ENCODE measurements around the gene MYG1. TPM values are rescaled to one million over a fixed set of nuclear protein-coding genes. Genes with fewer than 3 reads are reported as not detected.
A peak's percentile ranks its signal among the peaks of the same experiment; 100 is the strongest.

Gene MYG1
- total and polyA plus RNA-seq, 2 experiments from 2014 or later = 25.5 to 35.9 TPM

DNA sequence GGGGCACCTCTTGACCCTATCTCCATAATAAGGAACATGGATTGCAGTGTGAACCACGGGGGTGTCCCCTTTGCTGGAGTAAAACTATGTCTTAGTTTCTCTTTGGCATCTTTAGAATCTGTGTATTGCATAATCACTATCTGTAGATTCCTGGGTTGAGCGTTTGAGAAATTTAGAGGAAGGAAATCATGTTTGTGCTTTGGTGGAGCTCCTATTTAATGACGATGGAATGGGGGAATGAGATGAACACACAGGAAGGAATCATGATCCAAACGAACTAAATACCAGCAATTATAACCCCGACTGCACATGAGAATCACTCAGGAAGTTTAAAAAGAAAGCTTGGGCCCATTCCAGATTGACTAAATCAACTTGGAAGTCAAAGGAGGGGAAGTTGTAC is 1.3 kb upstream of the MYG1 start:
- H2AFZ ChIP-seq = no peak overlapping the region
- H3K4me1 ChIP-seq (ENCODE audit: insufficient read depth) = peaks cover 30% of the 10 kb centered on the region
- H3K4me2 ChIP-seq = no peak overlapping the region
- H3K36me3 ChIP-seq (replicated peaks; ENCODE audit: insufficient read depth, low read depth) = no peaks in the 10 kb centered on the region
- WGBS (ENCODE audit: low lambda C conversion rate, missing lambda C conversion rate) = 79% methylated on average over 5 of the region's 5 CpGs
- H3K27ac ChIP-seq = peak overlapping the region; percentile 87
- TF ChIP-seq EZH2 (IDR thresholded peaks at IDR 0.05; ENCODE audit: borderline replicate concordance) (no peak), EZH2phosphoT487 (IDR thresholded peaks at IDR 0.05; ENCODE audit: low read depth, severe bottlenecking, unreplicated experiment) (no peak)
- TF ChIP-seq, protein P1, sequence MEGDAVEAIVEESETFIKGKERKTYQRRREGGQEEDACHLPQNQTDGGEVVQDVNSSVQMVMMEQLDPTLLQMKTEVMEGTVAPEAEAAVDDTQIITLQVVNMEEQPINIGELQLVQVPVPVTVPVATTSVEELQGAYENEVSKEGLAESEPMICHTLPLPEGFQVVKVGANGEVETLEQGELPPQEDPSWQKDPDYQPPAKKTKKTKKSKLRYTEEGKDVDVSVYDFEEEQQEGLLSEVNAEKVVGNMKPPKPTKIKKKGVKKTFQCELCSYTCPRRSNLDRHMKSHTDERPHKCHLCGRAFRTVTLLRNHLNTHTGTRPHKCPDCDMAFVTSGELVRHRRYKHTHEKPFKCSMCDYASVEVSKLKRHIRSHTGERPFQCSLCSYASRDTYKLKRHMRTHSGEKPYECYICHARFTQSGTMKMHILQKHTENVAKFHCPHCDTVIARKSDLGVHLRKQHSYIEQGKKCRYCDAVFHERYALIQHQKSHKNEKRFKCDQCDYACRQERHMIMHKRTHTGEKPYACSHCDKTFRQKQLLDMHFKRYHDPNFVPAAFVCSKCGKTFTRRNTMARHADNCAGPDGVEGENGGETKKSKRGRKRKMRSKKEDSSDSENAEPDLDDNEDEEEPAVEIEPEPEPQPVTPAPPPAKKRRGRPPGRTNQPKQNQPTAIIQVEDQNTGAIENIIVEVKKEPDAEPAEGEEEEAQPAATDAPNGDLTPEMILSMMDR (IDR thresholded peaks at IDR 0.05; ENCODE audit: poor library complexity) = no peak
- no peak overlapping the region for H3K4me3 ChIP-seq
- no peaks in the 10 kb centered on the region for H3K27me3 ChIP-seq
- no peak for DNase-seq (ENCODE audit: low spot score)
- no peaks in the 10 kb centered on the region for H4K20me1 ChIP-seq (ENCODE audit: insufficient read depth, poor library complexity, severe bottlenecking)
- no peaks in the 10 kb centered on the region for H3K9me3 ChIP-seq (ENCODE audit: low read depth)
- no peaks in the 10 kb centered on the region for H3K9me2 ChIP-seq (replicated peaks; ENCODE audit: insufficient read depth)
- H3K79me2 ChIP-seq = peaks cover 47% of the 10 kb centered on the region

GRCh38 chr12:53299101-53299453 is 418 bp upstream of the MYG1 start:
- peak overlapping the region; percentile 87 for H3K27ac ChIP-seq
- peak; percentile 70 for DNase-seq (ENCODE audit: low spot score)
- H3K27me3 ChIP-seq = no peaks in the 10 kb centered on the region
- 74% methylated on average over 5 of the region's 5 CpGs for WGBS (ENCODE audit: low lambda C conversion rate, missing lambda C conversion rate)
- H3K4me2 ChIP-seq = peak overlapping the region; percentile 91
- no peaks in the 10 kb centered on the region for H3K36me3 ChIP-seq (replicated peaks; ENCODE audit: insufficient read depth, low read depth)
- no peak overlapping the region for H2AFZ ChIP-seq
- H3K4me1 ChIP-seq (ENCODE audit: insufficient read depth) = peaks cover 30% of the 10 kb centered on the region
- no peaks in the 10 kb centered on the region for H4K20me1 ChIP-seq (ENCODE audit: insufficient read depth, poor library complexity, severe bottlenecking)
- no peak for TF ChIP-seq EZH2 (IDR thresholded peaks at IDR 0.05; ENCODE audit: borderline replicate concordance)
- TF ChIP-seq, protein P1 (IDR thresholded peaks at IDR 0.05; ENCODE audit: poor library complexity) = no peak
- TF ChIP-seq EZH2phosphoT487 (IDR thresholded peaks at IDR 0.05; ENCODE audit: low read depth, severe bottlenecking, unreplicated experiment) = no peak
- H3K9me2 ChIP-seq (replicated peaks; ENCODE audit: insufficient read depth) = no peaks in the 10 kb centered on the region
- no peaks in the 10 kb centered on the region for H3K9me3 ChIP-seq (ENCODE audit: low read depth)
- H3K79me2 ChIP-seq = peaks cover 47% of the 10 kb centered on the region
- H3K4me3 ChIP-seq = peak overlapping the region; percentile 75

DNA sequence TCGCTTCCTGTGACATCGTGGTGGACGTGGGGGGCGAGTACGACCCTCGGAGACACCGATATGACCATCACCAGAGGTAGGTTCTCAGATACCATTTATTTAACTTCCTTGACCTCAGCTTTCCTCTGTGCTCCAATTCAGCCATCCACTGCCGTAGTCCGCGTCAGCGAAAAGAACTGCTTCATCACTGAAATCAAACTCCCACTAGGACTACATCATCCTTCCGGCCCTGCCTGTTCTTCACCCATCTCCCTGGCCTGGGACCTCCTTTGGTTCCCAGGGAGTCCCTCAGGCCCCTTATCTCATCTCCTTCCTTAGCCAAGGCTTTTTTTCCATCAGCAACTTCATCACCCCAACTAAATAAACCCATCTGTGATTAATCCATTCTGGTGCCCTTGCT is 692 bp downstream of the MYG1 start:
- peaks cover 23% of the 10 kb centered on the region for H3K4me1 ChIP-seq (ENCODE audit: insufficient read depth)
- no peaks in the 10 kb centered on the region for H4K20me1 ChIP-seq (ENCODE audit: insufficient read depth, poor library complexity, severe bottlenecking)
- WGBS (ENCODE audit: low lambda C conversion rate, missing lambda C conversion rate) = 4% methylated on average over 12 of the region's 12 CpGs
- no peaks in the 10 kb centered on the region for H3K9me2 ChIP-seq (replicated peaks; ENCODE audit: insufficient read depth)
- no peaks in the 10 kb centered on the region for H3K9me3 ChIP-seq (ENCODE audit: low read depth)
- no peak for DNase-seq (ENCODE audit: low spot score)
- H3K27me3 ChIP-seq = no peaks in the 10 kb centered on the region
- H2AFZ ChIP-seq = peak overlapping the region; percentile 69
- H3K79me2 ChIP-seq = peaks cover 47% of the 10 kb centered on the region
- H3K4me3 ChIP-seq = peak overlapping the region; percentile 75
- no peaks in the 10 kb centered on the region for H3K36me3 ChIP-seq (replicated peaks; ENCODE audit: insufficient read depth, low read depth)
- TF ChIP-seq EZH2 (IDR thresholded peaks at IDR 0.05; ENCODE audit: borderline replicate concordance) (no peak), EZH2phosphoT487 (IDR thresholded peaks at IDR 0.05; ENCODE audit: low read depth, severe bottlenecking, unreplicated experiment) (no peak)
- TF ChIP-seq, protein P1 (IDR thresholded peaks at IDR 0.05; ENCODE audit: poor library complexity) = no peak
- peak overlapping the region; percentile 91 for H3K4me2 ChIP-seq
- peak overlapping the region; percentile 87 for H3K27ac ChIP-seq

- H3K79me2 ChIP-seq = peaks cover 25% of the 10 kb centered on the region
- no peaks in the 10 kb centered on the region for H3K36me3 ChIP-seq (replicated peaks; ENCODE audit: insufficient read depth, low read depth)
- no peaks in the 10 kb centered on the region for H4K20me1 ChIP-seq (ENCODE audit: insufficient read depth, poor library complexity, severe bottlenecking)
- 100% methylated on average over 5 of the region's 5 CpGs for WGBS (ENCODE audit: low lambda C conversion rate, missing lambda C conversion rate)
- TF ChIP-seq EZH2 (IDR thresholded peaks at IDR 0.05; ENCODE audit: borderline replicate concordance) (no peak), EZH2phosphoT487 (IDR thresholded peaks at IDR 0.05; ENCODE audit: low read depth, severe bottlenecking, unreplicated experiment) (no peak)
- TF ChIP-seq, protein P1 (IDR thresholded peaks at IDR 0.05; ENCODE audit: poor library complexity) = no peak
- no peaks in the 10 kb centered on the region for H3K9me2 ChIP-seq (replicated peaks; ENCODE audit: insufficient read depth)
- H3K4me1 ChIP-seq (ENCODE audit: insufficient read depth) = peaks cover 16% of the 10 kb centered on the region
- H3K4me3 ChIP-seq = no peak overlapping the region
- no peaks in the 10 kb centered on the region for H3K27me3 ChIP-seq
- no peak overlapping the region for H3K27ac ChIP-seq
- H2AFZ ChIP-seq = no peak overlapping the region
- no peak overlapping the region for H3K4me2 ChIP-seq
- no peak for DNase-seq (ENCODE audit: low spot score)
- no peaks in the 10 kb centered on the region for H3K9me3 ChIP-seq (ENCODE audit: low read depth)
Observed at GRCh38 chr12:53302903-53303302, 3.4 kb downstream of the MYG1 start.
